LNCaP clone FGC (cell line): ENCODE measurements around the gene KCNG2.

Experiments
- DNase-seq: peaks from one replicate; pipeline ENCODE4 v3.0.0-alpha.2; 2011; ENCODE audit warnings: low read depth
- H3K4me3 ChIP-seq: 2 replicates; pipeline ENCODE4 v1.5.1; 2011; ENCODE audit warnings: mild to moderate bottlenecking, low read depth, low read length, control low read depth
- TF ChIP-seq, protein P1 (sequence below): IDR thresholded peaks from 2 replicates; pipeline ENCODE4 v1.5.1; 2012; ENCODE audit warnings: mild to moderate bottlenecking; ENCODE audit not compliant: control insufficient read depth, insufficient read depth; ENCODE audit errors: extremely low read depth

The KCNG2 gene

DNA sequence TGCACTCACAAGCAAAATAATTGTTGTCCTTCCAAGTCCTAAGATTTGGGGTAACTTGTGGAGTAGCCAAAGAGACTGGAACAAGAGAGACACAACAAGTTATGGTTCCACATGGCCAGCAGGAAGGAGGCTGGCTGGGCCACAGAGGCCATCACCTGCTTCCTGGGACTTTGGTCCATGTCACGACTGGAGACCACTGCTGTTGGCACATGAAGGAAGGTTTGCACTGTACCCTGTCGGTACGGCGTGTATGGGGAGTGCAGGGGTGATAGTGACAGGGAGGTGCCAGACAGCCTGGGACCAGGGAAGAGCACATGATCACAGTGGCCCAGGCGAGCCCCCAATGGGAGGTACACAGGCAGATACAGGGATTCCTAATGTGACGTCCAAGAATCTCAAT is 138.2 kb downstream of the KCNG2 start:
- TF ChIP-seq, protein P1, sequence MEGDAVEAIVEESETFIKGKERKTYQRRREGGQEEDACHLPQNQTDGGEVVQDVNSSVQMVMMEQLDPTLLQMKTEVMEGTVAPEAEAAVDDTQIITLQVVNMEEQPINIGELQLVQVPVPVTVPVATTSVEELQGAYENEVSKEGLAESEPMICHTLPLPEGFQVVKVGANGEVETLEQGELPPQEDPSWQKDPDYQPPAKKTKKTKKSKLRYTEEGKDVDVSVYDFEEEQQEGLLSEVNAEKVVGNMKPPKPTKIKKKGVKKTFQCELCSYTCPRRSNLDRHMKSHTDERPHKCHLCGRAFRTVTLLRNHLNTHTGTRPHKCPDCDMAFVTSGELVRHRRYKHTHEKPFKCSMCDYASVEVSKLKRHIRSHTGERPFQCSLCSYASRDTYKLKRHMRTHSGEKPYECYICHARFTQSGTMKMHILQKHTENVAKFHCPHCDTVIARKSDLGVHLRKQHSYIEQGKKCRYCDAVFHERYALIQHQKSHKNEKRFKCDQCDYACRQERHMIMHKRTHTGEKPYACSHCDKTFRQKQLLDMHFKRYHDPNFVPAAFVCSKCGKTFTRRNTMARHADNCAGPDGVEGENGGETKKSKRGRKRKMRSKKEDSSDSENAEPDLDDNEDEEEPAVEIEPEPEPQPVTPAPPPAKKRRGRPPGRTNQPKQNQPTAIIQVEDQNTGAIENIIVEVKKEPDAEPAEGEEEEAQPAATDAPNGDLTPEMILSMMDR = no peak

DNA sequence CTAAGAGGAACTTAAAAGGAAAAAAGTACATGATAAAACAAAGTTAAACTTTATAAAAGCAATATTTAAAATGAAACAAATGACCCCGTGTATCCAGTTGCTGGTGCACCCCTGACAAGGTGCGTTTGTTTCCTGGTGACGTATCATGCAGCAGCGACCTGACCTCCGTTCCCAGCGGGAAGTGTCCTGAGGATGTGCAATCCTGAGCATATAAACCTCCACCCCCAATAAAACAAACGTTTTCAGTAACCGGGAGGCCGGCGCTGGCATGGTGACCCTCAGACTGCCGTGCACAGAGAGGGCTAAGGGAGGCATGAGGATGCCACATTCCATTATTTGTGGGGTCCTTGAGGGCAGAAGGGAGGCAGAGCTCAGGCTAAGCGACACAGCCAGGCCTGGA is 138.9 kb downstream of the KCNG2 start:
- TF ChIP-seq, protein P1 = no peak
- no peak for DNase-seq

More for the DNA sequence above, 138.2 kb downstream of the KCNG2 start:
- no peak overlapping the region for H3K4me3 ChIP-seq
- no peak for DNase-seq

DNA sequence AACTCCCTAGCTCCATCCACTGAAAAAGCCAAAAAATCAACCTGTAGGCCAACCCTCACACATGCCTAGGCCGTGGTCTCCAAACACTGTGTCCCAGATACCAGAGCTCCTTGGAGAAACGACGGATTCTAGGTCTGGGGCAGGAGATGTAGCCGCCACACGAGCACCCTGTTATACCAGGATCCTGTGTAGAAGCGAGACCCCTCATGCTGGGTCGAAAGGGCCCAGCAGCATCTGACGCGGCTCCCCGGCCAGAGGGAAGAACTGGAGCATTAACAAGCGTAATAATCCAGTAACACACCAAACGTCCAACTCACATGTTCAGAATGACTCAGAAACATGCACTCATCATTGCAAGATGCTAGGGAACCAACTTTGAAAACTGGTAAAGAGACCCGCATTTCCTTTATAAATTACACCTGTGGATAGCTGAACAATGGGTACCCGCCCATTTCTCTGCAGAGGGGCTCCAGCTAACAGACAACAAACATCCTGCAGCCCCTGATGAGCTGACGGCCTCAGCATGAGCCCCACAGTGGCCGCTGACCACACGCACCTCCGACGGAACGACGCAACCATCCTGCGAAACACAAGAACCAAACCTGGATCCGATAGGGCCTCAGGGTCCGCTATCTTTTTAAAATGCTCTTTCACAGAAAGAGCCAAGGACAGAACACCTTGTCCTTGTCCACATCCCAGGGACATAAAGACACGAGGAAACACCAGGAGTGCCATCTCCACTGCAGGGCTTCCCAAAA is 139.5 kb downstream of the KCNG2 start:
- no peak for DNase-seq
- TF ChIP-seq, protein P1 = no peak
- H3K4me3 ChIP-seq = no peak overlapping the region

More for the DNA sequence above, 138.9 kb downstream of the KCNG2 start:
- no peak overlapping the region for H3K4me3 ChIP-seq

DNA sequence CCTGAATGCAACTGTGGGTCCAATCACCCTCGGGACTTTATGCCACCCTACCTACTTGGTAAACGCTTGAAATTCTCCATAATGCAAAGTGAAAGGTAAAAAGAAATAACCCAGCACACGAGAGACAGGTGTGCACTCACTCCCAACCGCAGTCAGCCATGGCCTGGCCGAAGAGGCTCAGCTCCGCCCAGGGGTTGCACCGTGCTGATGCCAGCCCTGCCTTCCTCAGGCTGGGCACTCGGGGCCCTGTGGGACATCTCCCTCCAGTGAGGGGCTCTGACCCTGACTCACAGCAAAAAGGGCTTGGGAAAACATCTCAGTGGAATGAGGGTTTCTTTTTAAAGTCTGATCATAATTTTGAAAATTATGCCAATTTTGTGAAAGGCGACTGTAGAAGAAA is 140.5 kb downstream of the KCNG2 start:
- no peak for DNase-seq
- TF ChIP-seq, protein P1 = no peak

DNA sequence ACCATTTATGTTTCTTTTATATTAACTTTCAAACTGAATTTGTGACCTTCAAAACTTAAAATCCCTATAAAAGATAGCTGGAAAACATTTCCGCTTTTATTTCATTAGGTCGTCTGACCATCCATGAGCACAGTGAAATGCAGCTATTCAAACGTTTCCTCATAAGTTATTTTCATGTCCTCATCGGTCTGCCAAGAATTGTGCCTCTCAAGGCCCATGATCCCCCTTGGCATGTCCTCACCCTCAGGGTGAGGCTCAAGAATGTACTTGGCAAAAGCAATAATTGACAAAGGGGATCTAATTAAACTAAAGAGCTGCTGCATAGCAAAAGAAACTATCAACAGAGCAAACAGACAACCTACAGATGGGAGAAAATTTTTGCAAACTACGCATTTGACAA is 141.4 kb downstream of the KCNG2 start:
- DNase-seq = no peak
- no peak overlapping the region for H3K4me3 ChIP-seq
- TF ChIP-seq, protein P1 = no peak

More for the DNA sequence above, 140.5 kb downstream of the KCNG2 start:
- H3K4me3 ChIP-seq = no peak overlapping the region

DNA sequence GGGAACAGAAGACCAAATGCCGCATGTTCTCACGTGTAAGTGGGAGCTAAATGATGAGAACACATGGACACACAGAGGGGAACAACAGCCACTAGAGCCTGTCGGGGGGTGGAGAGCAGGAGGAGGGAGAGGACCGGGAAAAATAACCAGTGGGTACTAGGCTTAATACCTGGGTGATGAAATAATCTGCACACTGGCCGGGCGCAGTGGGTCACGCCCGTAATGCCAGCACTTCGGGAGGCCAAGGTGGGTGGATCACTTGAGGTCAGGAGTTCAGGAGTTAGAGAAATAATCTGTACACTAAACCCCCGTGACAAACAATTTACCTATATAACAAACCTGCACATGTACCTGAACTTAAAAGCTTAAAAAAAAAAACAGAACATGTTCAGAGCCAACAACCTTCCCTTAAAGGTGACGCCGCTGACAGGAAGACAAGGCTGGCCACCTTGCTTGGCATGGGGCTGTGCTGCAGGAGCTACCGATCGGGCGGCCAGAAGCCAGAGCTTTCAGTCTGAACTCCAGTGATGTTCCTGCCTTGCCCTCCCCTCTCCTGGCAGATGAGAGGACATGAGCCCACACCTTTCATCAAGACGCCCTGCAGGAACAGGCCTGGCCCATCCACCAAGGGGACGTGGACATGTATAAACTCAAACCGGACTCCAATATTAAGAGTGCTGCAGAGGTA is 142.5 kb downstream of the KCNG2 start:
- DNase-seq = no peak
- H3K4me3 ChIP-seq = no peak overlapping the region
- TF ChIP-seq, protein P1 = no peak
